Sigmoid colon (tissue), 7 donors: ENCODE measurements around the gene ASIC3. TPM values are rescaled to one million over a fixed set of nuclear protein-coding genes. Genes with fewer than 3 reads are reported as not detected.
"Not testable (repeated sequence)": the region's sequence is repeated elsewhere in the genome, so short reads cannot be mapped to it uniquely, and the experiment has no call there.

Experiments
- DNase-seq: peaks from one replicate; pipeline ENCODE4 v3.0.0-alpha.2; 2019
- H3K27ac ChIP-seq, 4 donors: fragments of 200-600 bp; sonication (generic); one replicate each; pipeline ENCODE4 v1.5.1; 2016 to 2019; ENCODE audit warnings: mild to moderate bottlenecking in 1 of 4
- H3K27me3 ChIP-seq, 3 donors: fragments of 200-600 bp; sonication (generic); one replicate each; pipeline ENCODE4 v1.5.1; 2019; ENCODE audit warnings: mild to moderate bottlenecking in 1 of 3
- H3K36me3 ChIP-seq, 4 donors: fragments of 200-600 bp; sonication (generic); one replicate each; pipeline ENCODE4 v1.5.1; 2016 to 2019
- H3K4me1 ChIP-seq, 4 donors: fragments of 200-600 bp; sonication (generic); one replicate each; pipeline ENCODE4 v1.5.1; 2017 to 2019
- H3K4me3 ChIP-seq, 4 donors: fragments of 200-600 bp; sonication (generic); one replicate each; pipeline ENCODE4 v1.5.1; 2017 to 2019; ENCODE audit warnings: mild to moderate bottlenecking in 2 of 4, moderate library complexity in 1 of 4
- H3K9me3 ChIP-seq, 4 donors: fragments of 200-600 bp in 3 of 4; sonication (generic) in 3 of 4; one replicate each; pipeline versions ENCODE4 v1.5.1 to v1.6.1; 2013 to 2019
- CTCF ChIP-seq, 4 experiments: fragments of 450-650 bp in 3 of 4; fragments of 200-600 bp in 1 of 4; IDR thresholded peaks; one replicate each; pipeline ENCODE4 v1.5.1; 2016 to 2019; ENCODE audit warnings: antibody characterized with exemption in 4 of 4, mild to moderate bottlenecking in 3 of 4, moderate library complexity in 2 of 4
- EP300 ChIP-seq, 4 donors: sonication (generic); formaldehyde crosslinking; IDR thresholded peaks; one replicate each; pipeline ENCODE4 v1.6.1; 2017; ENCODE audit warnings: antibody characterized with exemption in 4 of 4
- POLR2A ChIP-seq, 2 donors: fragments of 450-650 bp; IDR thresholded peaks; one replicate each; pipeline ENCODE4 v1.6.1; 2016; ENCODE audit warnings: antibody characterized with exemption in 2 of 2, mild to moderate bottlenecking in 2 of 2, moderate library complexity in 2 of 2
- POLR2AphosphoS5 ChIP-seq, 4 donors: sonication (generic); formaldehyde crosslinking; IDR thresholded peaks; one replicate each; pipeline ENCODE4 v1.6.1; 2017; ENCODE audit warnings: antibody characterized with exemption in 4 of 4
- WGBS, 2 donors: extraction: QIAGEN DNeasy Blood & Tissue Kit; methylation state at CpG; one replicate each; pipeline ENCODE4 v1.1.7; 2013; 5-methylcytosine and 5-hydroxymethylcytosine counted together
- intact Hi-C: fragments of 100-400 bp; cut with DNase I; formaldehyde crosslinking; loops from one replicate; pipeline ENCODE4 v1.15.1; 2023
- polyA plus RNA-seq, 3 donors: library from polyadenylated mRNA; stranded (reverse); fragments of 200-250 nt; gene quantifications; one replicate each; pipeline ENCODE4 v1.2.3, GENCODE V29; 2013
- total RNA-seq, 4 donors: library from RNA; depleted of rRNA; stranded (reverse); fragments of >200 nt; gene quantifications; one replicate each; pipeline ENCODE4 v1.1.0, GENCODE V29; 2016
- donor health status: healthy with polysubstance abuse.
- donor health status: Bipolar disorder and iron deficiency.
- donor health status: healthy.

ASIC3 gene
- total and polyA plus RNA-seq, 7 donors: 0.46 to 8.6 (median 3.1) TPM

- DNase-seq: peak; percentile 87
- intact Hi-C loops: no loop called here
- Histone ChIP-seq H3K4me1 (peaks cover 0 to 17% (median 8%) of the 10 kb centered on the region in 4 donors), H3K27ac (peak overlapping the region in 3 of 4 donors; percentile 7 to 60 (median 46)), H3K9me3 (no peaks in the 10 kb centered on the region), H3K36me3 (peaks cover 0 to 72% (median 29%) of the 10 kb centered on the region in 4 donors), H3K4me3 (no peak overlapping the region), H3K27me3 (no peaks in the 10 kb centered on the region)
- 48 to 57% methylated on average over 12 of the region's 12 CpGs for WGBS, 2 donors
- TF ChIP-seq CTCF (IDR thresholded peaks at IDR 0.05) (no peak), POLR2AphosphoS5 (IDR thresholded peaks at IDR 0.05) (peak in 1 of 4 donors; percentile 53)
These were observed 9.1 kb upstream of the ASIC3 start for GRCh38 chr7:151038951-151039849.

- 74 to 82% methylated on average over 18 of the region's 18 CpGs for WGBS, 2 donors
- Histone ChIP-seq H3K27ac (no peak overlapping the region), H3K9me3 (no peaks in the 10 kb centered on the region), H3K4me3 (no peak overlapping the region), H3K4me1 (peaks cover 0 to 17% (median 8%) of the 10 kb centered on the region in 4 donors), H3K36me3 (peaks cover 0 to 72% (median 29%) of the 10 kb centered on the region in 4 donors), H3K27me3 (no peaks in the 10 kb centered on the region)
- intact Hi-C loops: no loop called here
- TF ChIP-seq POLR2AphosphoS5 (IDR thresholded peaks at IDR 0.05): no peak
- no peak for DNase-seq
These were observed 8.3 kb upstream of the ASIC3 start for GRCh38 chr7:151039850-151040548.

GRCh38 chr7:151040616-151041375 is 7.5 kb upstream of the ASIC3 start:
- 94 to 95% methylated on average over 30 of the region's 30 CpGs for WGBS, 2 donors
- no peaks in the 10 kb centered on the region for H3K9me3 ChIP-seq
- intact Hi-C loops: no loop called here
- no peak for DNase-seq
- no peaks in the 10 kb centered on the region for H3K27me3 ChIP-seq
- TF ChIP-seq EP300 (IDR thresholded peaks at IDR 0.05) (no peak), CTCF (IDR thresholded peaks at IDR 0.05) (no peak)
- H3K4me1 ChIP-seq: peaks cover 0 to 17% (median 8%) of the 10 kb centered on the region in 4 donors
- H3K27ac ChIP-seq: no peak overlapping the region
- H3K36me3 ChIP-seq: peaks cover 0 to 69% (median 26%) of the 10 kb centered on the region in 4 donors
- H3K4me3 ChIP-seq: no peak overlapping the region

GRCh38 chr7:151043449-151043848 is 4.9 kb upstream of the ASIC3 start:
- peaks cover 0 to 48% (median 16%) of the 10 kb centered on the region in 4 donors for H3K36me3 ChIP-seq
- H3K9me3 ChIP-seq, intact Hi-C loops, H3K4me3 ChIP-seq, DNase-seq, H3K27ac ChIP-seq, H3K27me3 ChIP-seq: not testable (repeated sequence)
- WGBS, 2 donors: 87 to 88% methylated on average over 10 of the region's 10 CpGs
- peaks cover 0 to 29% (median 18%) of the 10 kb centered on the region in 4 donors for H3K4me1 ChIP-seq

- 95 to 96% methylated on average over 20 of the region's 20 CpGs for WGBS, 2 donors
- intact Hi-C loops: no loop called here
- H3K27ac ChIP-seq: no peak overlapping the region
- H3K36me3 ChIP-seq: peaks cover 0 to 48% (median 16%) of the 10 kb centered on the region in 4 donors
- H3K27me3 ChIP-seq: no peaks in the 10 kb centered on the region
- peaks cover 0 to 23% (median 13%) of the 10 kb centered on the region in 4 donors for H3K4me1 ChIP-seq
- TF ChIP-seq EP300 (IDR thresholded peaks at IDR 0.05) (no peak), POLR2A (IDR thresholded peaks at IDR 0.05) (no peak), POLR2AphosphoS5 (IDR thresholded peaks at IDR 0.05) (no peak), CTCF (IDR thresholded peaks at IDR 0.05) (no peak)
- no peak overlapping the region for H3K4me3 ChIP-seq
- no peaks in the 10 kb centered on the region for H3K9me3 ChIP-seq
- DNase-seq: no peak
These were observed 4.4 kb upstream of the ASIC3 start for GRCh38 chr7:151043959-151044358.
